Fibroblast of the aortic adventitia (primary cell): ENCODE data around the gene ABCB10. TPM values are rescaled to one million over a fixed set of nuclear protein-coding genes. Genes with fewer than 3 reads are reported as not detected.

Experiments used
- DNase-seq: peaks from one replicate; pipeline ENCODE4 v3.0.0-alpha.2; 2010; ENCODE audit warnings: low read depth
- H3K4me3 ChIP-seq: 2 replicates; pipeline ENCODE4 v1.5.1; 2011; ENCODE audit warnings: low read depth, mild to moderate bottlenecking, control low read depth, low read length, moderate library complexity
- CTCF ChIP-seq: IDR thresholded peaks from 2 replicates; pipeline ENCODE4 v1.5.1; 2011; ENCODE audit warnings: mild to moderate bottlenecking, low read length, control low read depth, inconsistent platforms; ENCODE audit not compliant: insufficient read depth
- total RNA-seq: library from RNA; depleted of rRNA; stranded (reverse); fragments of >200 nt; gene quantifications from 2 replicates; pipeline ENCODE4 v1.2.3, GENCODE V29; 2012; ENCODE audit warnings: low replicate concordance

The ABCB10 gene
- total RNA-seq, 1 donor: 16.8 TPM

GRCh38 chr1:229557913-229558414 is 543 bp downstream of the ABCB10 start:
- no peak for DNase-seq
- peak overlapping the region; percentile 86 for H3K4me3 ChIP-seq
- TF ChIP-seq CTCF: no peak

- peak; percentile 42 for DNase-seq
- H3K4me3 ChIP-seq: peak overlapping the region; percentile 86
- TF ChIP-seq CTCF: no peak
Measured at GRCh38 chr1:229557200-229557850, 1.2 kb downstream of the ABCB10 start.

GRCh38 chr1:229554886-229555621 is 3.5 kb downstream of the ABCB10 start:
- DNase-seq: peak; percentile 23
- TF ChIP-seq CTCF: no peak
- H3K4me3 ChIP-seq: no peak overlapping the region

- H3K4me3 ChIP-seq: no peak overlapping the region
- no peak for TF ChIP-seq CTCF
- DNase-seq: peak; percentile 15
Measured at GRCh38 chr1:229553621-229554130, 4.8 kb downstream of the ABCB10 start.

GRCh38 chr1:229552732-229553131 is 5.8 kb downstream of the ABCB10 start:
- TF ChIP-seq CTCF: no peak
- no peak for DNase-seq
- H3K4me3 ChIP-seq: no peak overlapping the region

GRCh38 chr1:229550812-229551567 is 7.5 kb downstream of the ABCB10 start:
- no peak overlapping the region for H3K4me3 ChIP-seq
- TF ChIP-seq CTCF: no peak
- DNase-seq: no peak
